Transverse colon (tissue), 4 donors: ENCODE results near the gene IKZF1. TPM values are rescaled to one million over a fixed set of nuclear protein-coding genes. Genes with fewer than 3 reads are reported as not detected.
A peak's percentile ranks its signal among the peaks of the same experiment; 100 is the strongest.

Experiments used
- DNase-seq: peaks from one replicate; pipeline ENCODE4 v3.0.0-alpha.2; 2019
- H3K27ac ChIP-seq, 4 donors: fragments of 200-600 bp; sonication (generic); 2 replicates each; pipeline ENCODE4 v1.5.1; 2016 to 2018; ENCODE audit warnings: inconsistent platforms in 4 of 4
- H3K27me3 ChIP-seq: fragments of 200-600 bp; sonication (generic); 2 replicates; pipeline ENCODE4 v1.5.1; 2017; ENCODE audit warnings: inconsistent platforms
- H3K36me3 ChIP-seq, 4 donors: fragments of 200-600 bp; sonication (generic); 2 replicates each; pipeline ENCODE4 v1.5.1; 2017 to 2019; ENCODE audit warnings: inconsistent platforms in 4 of 4
- H3K4me1 ChIP-seq, 4 donors: fragments of 200-600 bp; sonication (generic); 2 replicates each; pipeline ENCODE4 v1.5.1; 2017 to 2020; ENCODE audit warnings: inconsistent platforms in 4 of 4
- H3K4me3 ChIP-seq, 4 donors: fragments of 200-600 bp; sonication (generic); 1 replicate in 1 of 4; 2 replicates in 3 of 4; pipeline versions ENCODE4 v1.5.1 to v1.6.1; 2017 to 2019; ENCODE audit warnings: inconsistent platforms in 4 of 4
- H3K9me3 ChIP-seq, 2 donors: fragments of 200-600 bp; sonication (generic); 2 replicates each; pipeline ENCODE4 v1.5.1; 2017 to 2019; ENCODE audit warnings: inconsistent platforms in 2 of 2
- EP300 ChIP-seq: sonication (generic); formaldehyde crosslinking; IDR thresholded peaks from one replicate; pipeline ENCODE4 v1.6.1; 2017; ENCODE audit warnings: antibody characterized with exemption, low read depth
- POLR2A ChIP-seq: fragments of 450-650 bp; IDR thresholded peaks from one replicate; pipeline ENCODE4 v1.6.1; 2016; ENCODE audit warnings: antibody characterized with exemption, mild to moderate bottlenecking, moderate library complexity
- POLR2AphosphoS5 ChIP-seq, 3 donors: sonication (generic); formaldehyde crosslinking; IDR thresholded peaks; one replicate each; pipeline ENCODE4 v1.6.1; 2016; ENCODE audit warnings: antibody characterized with exemption in 3 of 3
- WGBS, 2 donors: methylation state at CpG; one replicate each; pipeline ENCODE4 v1.1.5; 2018; ENCODE audit warnings: low coverage in 1 of 2; 5-methylcytosine and 5-hydroxymethylcytosine counted together
- in situ Hi-C, 4 donors: fragments of 200-750 bp; cut with MboI; loops; one replicate each; pipeline versions ENCODE4 v1.15.0 to v1.15.1; 2017; ENCODE audit warnings: low sequenced_read_pairs in 3 of 4, low pct_ligation_motif_present in 1 of 4, low pct_unique_long_range_greater_than_20kb in 1 of 4
- intact Hi-C: fragments of 100-400 bp; cut with DNase I; formaldehyde crosslinking; loops from one replicate; pipeline ENCODE4 v1.15.1; 2023; ENCODE audit warnings: low total_unique reads
- total RNA-seq, 4 donors: library from RNA; depleted of rRNA; stranded (reverse); fragments of >200 nt; gene quantifications; one replicate each; pipeline ENCODE4 v1.1.0, GENCODE V29; 2016
- TF ChIP-seq, protein P1 (sequence below), 5 experiments: fragments of 200-600 bp in 3 of 5; fragments of 450-650 bp in 2 of 5; sonication (generic) in 3 of 5; IDR thresholded peaks; 1 replicate in 2 of 5; 2 replicates in 3 of 5; pipeline ENCODE4 v1.5.1; 2016 to 2017; ENCODE audit warnings: antibody characterized with exemption in 5 of 5, inconsistent platforms in 3 of 5, mild to moderate bottlenecking in 2 of 5, moderate library complexity in 1 of 5

Gene IKZF1
- total RNA-seq, 4 donors from 2014 or later = 9.2 to 116 (median 29.1) TPM

DNA sequence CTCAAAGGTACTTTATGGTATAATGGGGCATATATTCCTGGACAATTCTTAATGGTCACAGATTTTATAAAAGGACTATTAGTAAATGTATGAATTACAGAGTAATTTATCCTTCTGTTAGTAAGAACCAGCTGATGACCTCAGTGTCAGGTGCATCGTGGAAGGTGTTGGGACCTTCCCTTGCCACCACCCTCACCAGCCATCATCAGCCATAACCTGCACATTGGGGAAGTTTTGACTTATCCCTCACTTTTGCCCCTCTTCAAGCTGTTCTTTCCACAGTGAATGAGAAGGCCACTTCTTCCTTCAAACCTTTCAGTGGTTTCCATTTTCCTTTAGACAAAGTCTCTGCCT is 93.4 kb downstream of the IKZF1 start:
- TF ChIP-seq POLR2A (no peak), POLR2AphosphoS5 (IDR thresholded peaks at IDR 0.05) (no peak)
- peaks cover 12% of the 10 kb centered on the region for H3K27me3 ChIP-seq
- H3K4me1 ChIP-seq = peaks cover 0 to 13% (median 0%) of the 10 kb centered on the region in 4 donors
- peak overlapping the region in 1 of 4 donors; percentile 32 for H3K27ac ChIP-seq
- no peaks in the 10 kb centered on the region for H3K9me3 ChIP-seq
- no peaks in the 10 kb centered on the region for H3K36me3 ChIP-seq
- no peak overlapping the region for H3K4me3 ChIP-seq
- DNase-seq = no peak
- intact Hi-C loops (no loop called here), in situ Hi-C loops (no loop called here)
- 67% methylated on average over 1 of the region's 1 CpG; no CpG with 5 or more reads in 1 of the 2 donors for WGBS, 2 donors

DNA sequence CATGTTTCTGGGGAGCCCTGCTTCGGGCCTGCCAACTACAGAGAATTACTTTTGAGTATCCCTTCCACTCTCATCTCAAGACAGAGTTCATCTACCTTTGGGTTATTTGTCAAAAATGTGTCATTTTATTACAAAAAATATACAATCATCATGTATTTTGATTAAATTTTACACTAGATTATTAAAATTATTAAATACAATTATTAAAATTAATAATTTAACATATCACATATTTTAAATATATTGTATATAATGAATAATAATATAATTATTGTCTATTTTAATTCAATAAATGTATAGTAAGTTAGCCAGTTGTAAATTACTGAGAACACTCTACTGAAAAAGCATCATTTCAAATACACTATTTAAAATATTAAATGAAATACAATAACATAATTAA is 94.7 kb downstream of the IKZF1 start:
- in situ Hi-C loops = no loop called here
- Histone ChIP-seq H3K36me3 (no peaks in the 10 kb centered on the region), H3K4me3 (no peak overlapping the region), H3K27me3 (peaks cover 12% of the 10 kb centered on the region), H3K27ac (no peak overlapping the region), H3K4me1 (peaks cover 0 to 13% (median 0%) of the 10 kb centered on the region in 4 donors), H3K9me3 (no peaks in the 10 kb centered on the region)
- TF ChIP-seq POLR2A = no peak
- 76 to 88% methylated on average over 1 of the region's 1 CpG for WGBS, 2 donors
- no peak for DNase-seq
- intact Hi-C loops = no loop called here

DNA sequence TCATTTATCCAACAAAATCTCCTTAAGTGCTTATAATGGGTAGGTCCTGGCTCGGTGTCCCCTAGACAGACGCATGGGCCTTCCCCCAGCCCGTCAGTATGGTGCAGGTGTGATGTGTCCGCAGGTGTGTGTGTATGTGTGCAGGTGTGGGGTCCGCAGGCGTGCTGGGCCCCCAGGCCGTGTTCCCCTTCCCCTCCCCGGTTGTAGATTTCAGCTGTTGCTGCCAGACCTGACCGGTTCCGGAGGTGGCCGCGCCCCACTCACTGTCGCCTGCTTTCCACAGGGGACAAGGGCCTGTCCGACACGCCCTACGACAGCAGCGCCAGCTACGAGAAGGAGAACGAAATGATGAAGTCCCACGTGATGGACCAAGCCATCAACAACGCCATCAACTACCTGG is 95.1 kb downstream of the IKZF1 start:
- no peak overlapping the region for H3K27ac ChIP-seq
- peaks cover 0 to 13% (median 0%) of the 10 kb centered on the region in 4 donors for H3K4me1 ChIP-seq
- no peak for DNase-seq
- peaks cover 12% of the 10 kb centered on the region for H3K27me3 ChIP-seq
- H3K9me3 ChIP-seq = no peaks in the 10 kb centered on the region
- TF ChIP-seq EP300 = no peak
- no peak for TF ChIP-seq POLR2A
- TF ChIP-seq, protein P1, sequence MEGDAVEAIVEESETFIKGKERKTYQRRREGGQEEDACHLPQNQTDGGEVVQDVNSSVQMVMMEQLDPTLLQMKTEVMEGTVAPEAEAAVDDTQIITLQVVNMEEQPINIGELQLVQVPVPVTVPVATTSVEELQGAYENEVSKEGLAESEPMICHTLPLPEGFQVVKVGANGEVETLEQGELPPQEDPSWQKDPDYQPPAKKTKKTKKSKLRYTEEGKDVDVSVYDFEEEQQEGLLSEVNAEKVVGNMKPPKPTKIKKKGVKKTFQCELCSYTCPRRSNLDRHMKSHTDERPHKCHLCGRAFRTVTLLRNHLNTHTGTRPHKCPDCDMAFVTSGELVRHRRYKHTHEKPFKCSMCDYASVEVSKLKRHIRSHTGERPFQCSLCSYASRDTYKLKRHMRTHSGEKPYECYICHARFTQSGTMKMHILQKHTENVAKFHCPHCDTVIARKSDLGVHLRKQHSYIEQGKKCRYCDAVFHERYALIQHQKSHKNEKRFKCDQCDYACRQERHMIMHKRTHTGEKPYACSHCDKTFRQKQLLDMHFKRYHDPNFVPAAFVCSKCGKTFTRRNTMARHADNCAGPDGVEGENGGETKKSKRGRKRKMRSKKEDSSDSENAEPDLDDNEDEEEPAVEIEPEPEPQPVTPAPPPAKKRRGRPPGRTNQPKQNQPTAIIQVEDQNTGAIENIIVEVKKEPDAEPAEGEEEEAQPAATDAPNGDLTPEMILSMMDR (IDR thresholded peaks at IDR 0.05) = no peak
- TF ChIP-seq POLR2AphosphoS5 (IDR thresholded peaks at IDR 0.05) = no peak
- no peaks in the 10 kb centered on the region for H3K36me3 ChIP-seq
- in situ Hi-C loops (loop anchor here in 1 of 4 donors (25.0 kb wide), 1 partner anchor 187 kb away; no protein-coding TSS in a partner anchor), intact Hi-C loops (no loop called here)
- WGBS, 2 donors = 74 to 100% methylated on average over 2 to 21 of the region's 21 CpGs
- no peak overlapping the region for H3K4me3 ChIP-seq

DNA sequence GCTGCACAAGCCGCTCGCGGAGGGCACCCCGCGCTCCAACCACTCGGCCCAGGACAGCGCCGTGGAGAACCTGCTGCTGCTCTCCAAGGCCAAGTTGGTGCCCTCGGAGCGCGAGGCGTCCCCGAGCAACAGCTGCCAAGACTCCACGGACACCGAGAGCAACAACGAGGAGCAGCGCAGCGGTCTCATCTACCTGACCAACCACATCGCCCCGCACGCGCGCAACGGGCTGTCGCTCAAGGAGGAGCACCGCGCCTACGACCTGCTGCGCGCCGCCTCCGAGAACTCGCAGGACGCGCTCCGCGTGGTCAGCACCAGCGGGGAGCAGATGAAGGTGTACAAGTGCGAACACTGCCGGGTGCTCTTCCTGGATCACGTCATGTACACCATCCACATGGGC is 95.6 kb downstream of the IKZF1 start:
- Histone ChIP-seq H3K36me3 (no peaks in the 10 kb centered on the region), H3K27ac (no peak overlapping the region), H3K4me1 (peaks cover 0 to 13% (median 0%) of the 10 kb centered on the region in 4 donors), H3K27me3 (peaks cover 12% of the 10 kb centered on the region), H3K4me3 (no peak overlapping the region), H3K9me3 (no peaks in the 10 kb centered on the region)
- no peak for DNase-seq
- intact Hi-C loops = no loop called here
- no peak for TF ChIP-seq POLR2AphosphoS5 (IDR thresholded peaks at IDR 0.05)
- TF ChIP-seq POLR2A = no peak
- TF ChIP-seq, protein P1 (IDR thresholded peaks at IDR 0.05) = no peak
- no peak for TF ChIP-seq EP300
- in situ Hi-C loops = loop anchor here in 1 of 4 donors (25.0 kb wide), 1 partner anchor 188 kb away; no protein-coding TSS in a partner anchor
- WGBS, 2 donors = 70% methylated on average over 36 of the region's 41 CpGs; no CpG with 5 or more reads in 1 of the 2 donors

DNA sequence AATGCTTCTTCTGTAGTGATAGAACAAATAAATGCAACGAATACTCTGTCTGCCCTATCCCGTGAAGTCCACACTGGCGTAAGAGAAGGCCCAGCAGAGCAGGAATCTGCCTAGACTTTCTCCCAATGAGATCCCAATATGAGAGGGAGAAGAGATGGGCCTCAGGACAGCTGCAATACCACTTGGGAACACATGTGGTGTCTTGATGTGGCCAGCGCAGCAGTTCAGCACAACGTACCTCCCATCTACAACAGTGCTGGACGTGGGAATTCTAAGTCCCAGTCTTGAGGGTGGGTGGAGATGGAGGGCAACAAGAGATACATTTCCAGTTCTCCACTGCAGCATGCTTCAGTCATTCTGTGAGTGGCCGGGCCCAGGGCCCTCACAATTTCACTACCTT is 99.9 kb downstream of the IKZF1 start:
- H3K27ac ChIP-seq = no peak overlapping the region
- no peaks in the 10 kb centered on the region for H3K9me3 ChIP-seq
- in situ Hi-C loops (loop anchor here in 1 of 4 donors (25.0 kb wide), 1 partner anchor 192 kb away; no protein-coding TSS in a partner anchor), intact Hi-C loops (no loop called here)
- 74 to 100% methylated on average over 2 to 7 of the region's 7 CpGs for WGBS, 2 donors
- no peak for DNase-seq
- H3K4me3 ChIP-seq = no peak overlapping the region
- TF ChIP-seq POLR2AphosphoS5 (IDR thresholded peaks at IDR 0.05) = no peak
- no peak for TF ChIP-seq EP300
- no peak for TF ChIP-seq POLR2A
- TF ChIP-seq, protein P1 (IDR thresholded peaks at IDR 0.05) = no peak
- H3K27me3 ChIP-seq = peaks cover 12% of the 10 kb centered on the region
- no peaks in the 10 kb centered on the region for H3K4me1 ChIP-seq
- H3K36me3 ChIP-seq = no peaks in the 10 kb centered on the region
